CD4-positive, alpha-beta T cell (primary cell): ENCODE results near the gene RBSN. TPM values are rescaled to one million over a fixed set of nuclear protein-coding genes. Genes with fewer than 3 reads are reported as not detected.

ENCODE experiments used
- ATAC-seq: fragments of 200-7000 bp; cut with Tn5 transposase; one replicate; pipeline ENCODE4 v1.10.0; 2022; ENCODE audit warnings: mild to moderate bottlenecking; ENCODE audit not compliant: poor library complexity
- CTCF ChIA-PET: fragments of 350-600 bp; sonication (Branson Sonifier 250); formaldehyde crosslinking; loops from one replicate; lab custom pipeline; 2021; ENCODE audit warnings: antibody characterized with exemption, inconsistent platforms; lab: Charles Lee
- POLR2A ChIA-PET: fragments of 350-600 bp; sonication (Branson Sonifier 250); formaldehyde crosslinking; loops from one replicate; lab custom pipeline; 2021; ENCODE audit warnings: antibody characterized with exemption, inconsistent platforms; lab: Charles Lee
- DNase-seq, 14 experiments: peaks; one replicate each; pipeline ENCODE4 v3.0.0-alpha.2; 2013 to 2020; ENCODE audit warnings: mixed read lengths in 2 of 14
- H3K27ac ChIP-seq, 2 donors: one replicate each; pipeline versions ENCODE4 v1.5.1 to v1.7.0; 2013; ENCODE audit warnings: low read length in 2 of 2, low read depth in 1 of 2, mild to moderate bottlenecking in 1 of 2
- H3K27me3 ChIP-seq, 2 experiments: 1 replicate in 1 of 2; 2 replicates in 1 of 2; pipeline versions ENCODE4 v1.6.1 to v1.7.0; 2013; ENCODE audit warnings: low read length in 2 of 2, control low read depth in 1 of 2, mild to moderate bottlenecking in 1 of 2, moderate library complexity in 1 of 2; ENCODE audit not compliant: insufficient read depth in 2 of 2, control insufficient read depth in 1 of 2
- H3K36me3 ChIP-seq: one replicate; pipeline ENCODE4 v1.6.1; 2013; ENCODE audit warnings: low read length, control low read depth; ENCODE audit not compliant: insufficient read depth
- H3K4me1 ChIP-seq: one replicate; pipeline ENCODE4 v1.6.1; 2013; ENCODE audit warnings: low read length, control low read depth; ENCODE audit not compliant: insufficient read depth
- H3K4me3 ChIP-seq: one replicate; pipeline ENCODE4 v1.5.1; 2013; ENCODE audit warnings: mild to moderate bottlenecking, low read length, moderate library complexity
- H3K9me3 ChIP-seq, 2 experiments: 1 replicate in 1 of 2; 2 replicates in 1 of 2; pipeline versions ENCODE4 v1.6.1 to v1.7.0; 2013; ENCODE audit warnings: low read length in 2 of 2, mild to moderate bottlenecking in 2 of 2, control low read depth in 1 of 2, moderate library complexity in 1 of 2; ENCODE audit not compliant: control insufficient read depth in 1 of 2, insufficient read depth in 1 of 2
- H3K27ac Mint-ChIP-seq: one replicate; pipeline ENCODE4 v1.8.0; 2020; ENCODE audit warnings: mixed read lengths
- H3K27me3 Mint-ChIP-seq: one replicate; pipeline ENCODE4 v1.8.0; 2021; ENCODE audit warnings: mixed read lengths
- H3K36me3 Mint-ChIP-seq: one replicate; pipeline ENCODE4 v1.8.0; 2021; ENCODE audit warnings: low read depth, mixed read lengths
- H3K4me1 Mint-ChIP-seq: one replicate; pipeline ENCODE4 v1.8.0; 2021; ENCODE audit warnings: low read depth, mixed read lengths
- H3K4me3 Mint-ChIP-seq: one replicate; pipeline ENCODE4 v1.8.0; 2020; ENCODE audit warnings: mild to moderate bottlenecking, mixed read lengths
- H3K9me3 Mint-ChIP-seq: one replicate; pipeline ENCODE4 v1.8.0; 2020; ENCODE audit warnings: mixed read lengths
- intact Hi-C, 2 experiments: fragments of 100-400 bp; cut with DNase I in 1 of 2; cut with micrococcal nuclease in 1 of 2; formaldehyde crosslinking; loops; one replicate each; pipeline versions ENCODE4 v1.15.1 to v1.9.0; 2023 to 2025; cut with DNase I, micrococcal nuclease
- total RNA-seq, 174 experiments: library from RNA in 2 of 174; stranded (reverse) in 2 of 174; gene quantifications; one replicate each; pipeline ENCODE4 v1.2.3 and lab custom pipeline; 2021 to 2026
- TF ChIP-seq, protein P1 (sequence below): fragments of 200-600 bp; IDR thresholded peaks from one replicate; pipeline ENCODE4 v1.8.0; 2022; ENCODE audit warnings: antibody characterized with exemption, mild to moderate bottlenecking

Gene RBSN
- total RNA-seq, 2 experiments from 2014 or later, result 57.2 to 57.9 TPM

DNA sequence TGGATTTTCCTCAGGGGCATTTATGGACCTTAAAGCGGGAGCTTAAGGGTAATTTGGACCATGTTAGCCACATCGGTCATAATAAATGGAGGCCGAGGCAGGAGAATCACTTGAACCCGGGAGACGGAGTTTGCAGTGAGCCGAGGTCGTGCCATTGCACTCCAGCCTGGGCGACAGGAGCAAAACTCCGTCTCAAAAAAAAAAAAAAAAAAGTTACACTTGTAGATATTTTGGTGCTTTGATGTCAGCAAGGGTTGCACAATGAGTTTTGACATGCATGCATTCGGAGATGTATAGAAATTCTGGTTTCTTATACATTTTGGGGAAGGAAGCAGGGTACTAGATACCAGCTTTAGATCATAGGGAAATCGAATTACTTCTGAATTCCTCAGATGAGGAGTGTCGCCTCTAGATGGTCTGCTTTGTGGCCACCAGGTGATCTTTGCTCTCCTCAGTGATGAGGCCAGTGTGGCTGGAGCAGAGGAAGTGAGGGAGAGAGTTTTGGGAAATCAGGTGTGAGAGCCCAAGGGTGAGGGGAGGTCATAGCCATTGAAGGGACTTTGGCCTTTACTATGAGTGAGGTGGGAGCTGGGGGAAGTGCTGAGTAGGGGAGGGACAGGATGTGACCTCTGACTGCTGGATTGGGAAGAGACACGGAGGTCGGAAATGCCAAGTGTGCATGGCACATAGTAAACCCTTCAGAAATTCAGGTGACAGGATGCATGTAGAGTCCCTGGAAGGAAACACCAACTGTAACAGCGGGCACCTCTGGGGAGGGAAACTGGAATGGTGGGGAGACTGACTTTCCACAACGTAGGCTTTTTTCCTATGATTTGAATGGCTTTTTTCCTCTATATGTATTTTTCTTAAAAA lies 8.4 kb upstream of the RBSN start:
- no peaks in the 10 kb centered on the region for H3K36me3 ChIP-seq
- H3K4me1 ChIP-seq, result peaks cover 7% of the 10 kb centered on the region
- TF ChIP-seq, protein P1, sequence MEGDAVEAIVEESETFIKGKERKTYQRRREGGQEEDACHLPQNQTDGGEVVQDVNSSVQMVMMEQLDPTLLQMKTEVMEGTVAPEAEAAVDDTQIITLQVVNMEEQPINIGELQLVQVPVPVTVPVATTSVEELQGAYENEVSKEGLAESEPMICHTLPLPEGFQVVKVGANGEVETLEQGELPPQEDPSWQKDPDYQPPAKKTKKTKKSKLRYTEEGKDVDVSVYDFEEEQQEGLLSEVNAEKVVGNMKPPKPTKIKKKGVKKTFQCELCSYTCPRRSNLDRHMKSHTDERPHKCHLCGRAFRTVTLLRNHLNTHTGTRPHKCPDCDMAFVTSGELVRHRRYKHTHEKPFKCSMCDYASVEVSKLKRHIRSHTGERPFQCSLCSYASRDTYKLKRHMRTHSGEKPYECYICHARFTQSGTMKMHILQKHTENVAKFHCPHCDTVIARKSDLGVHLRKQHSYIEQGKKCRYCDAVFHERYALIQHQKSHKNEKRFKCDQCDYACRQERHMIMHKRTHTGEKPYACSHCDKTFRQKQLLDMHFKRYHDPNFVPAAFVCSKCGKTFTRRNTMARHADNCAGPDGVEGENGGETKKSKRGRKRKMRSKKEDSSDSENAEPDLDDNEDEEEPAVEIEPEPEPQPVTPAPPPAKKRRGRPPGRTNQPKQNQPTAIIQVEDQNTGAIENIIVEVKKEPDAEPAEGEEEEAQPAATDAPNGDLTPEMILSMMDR, result no peak
- Mint-ChIP-seq H3K36me3 (no peaks in the 10 kb centered on the region), H3K4me3 (no peak overlapping the region), H3K27me3 (peaks cover 5% of the 10 kb centered on the region), H3K4me1 (peaks cover 9% of the 10 kb centered on the region), H3K27ac (no peak overlapping the region), H3K9me3 (no peaks in the 10 kb centered on the region)
- no peak overlapping the region for H3K27ac ChIP-seq
- DNase-seq (no peak), ATAC-seq (no peak)
- intact Hi-C loops, result loop anchor here (5.0 kb wide), 3 partner anchors 95 to 1140 kb away; no protein-coding TSS in a partner anchor
- no peaks in the 10 kb centered on the region for H3K27me3 ChIP-seq
- CTCF ChIA-PET, result interaction anchor here (0.5 to 1.8 kb wide), 11 partner anchors 8 to 950 kb away, joined by 3 to 13 read pairs (median 3); partner anchors contain the start of gene RBSN
- no peaks in the 10 kb centered on the region for H3K9me3 ChIP-seq
- POLR2A ChIA-PET, result interaction anchor here (0.6 kb wide), 2 partner anchors 9 to 25 kb away, joined by 4 read pairs; partner anchors contain the start of gene RBSN
- H3K4me3 ChIP-seq, result no peak overlapping the region

DNA sequence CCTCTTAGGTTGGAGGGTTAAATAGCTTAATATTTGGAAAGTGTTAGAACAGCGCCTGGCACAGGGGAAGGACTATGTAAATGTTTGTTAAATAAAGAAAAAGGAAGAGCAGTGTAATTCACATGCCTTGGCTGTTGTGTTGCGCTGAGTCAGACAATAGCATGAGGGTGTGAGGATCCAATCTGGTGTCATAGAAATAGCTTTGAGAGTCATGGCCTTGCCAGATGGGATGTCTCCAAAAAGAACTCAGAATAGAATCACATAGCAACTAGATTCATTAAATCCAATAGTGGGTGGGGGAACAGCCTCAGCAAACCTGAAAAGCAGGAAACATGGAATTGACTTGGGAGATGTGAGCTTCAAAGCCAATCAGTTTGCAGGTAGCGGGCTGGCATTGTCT lies 3.9 kb upstream of the RBSN start:
- no peak overlapping the region for H3K27ac Mint-ChIP-seq
- POLR2A ChIA-PET, result no interaction called here

DNA sequence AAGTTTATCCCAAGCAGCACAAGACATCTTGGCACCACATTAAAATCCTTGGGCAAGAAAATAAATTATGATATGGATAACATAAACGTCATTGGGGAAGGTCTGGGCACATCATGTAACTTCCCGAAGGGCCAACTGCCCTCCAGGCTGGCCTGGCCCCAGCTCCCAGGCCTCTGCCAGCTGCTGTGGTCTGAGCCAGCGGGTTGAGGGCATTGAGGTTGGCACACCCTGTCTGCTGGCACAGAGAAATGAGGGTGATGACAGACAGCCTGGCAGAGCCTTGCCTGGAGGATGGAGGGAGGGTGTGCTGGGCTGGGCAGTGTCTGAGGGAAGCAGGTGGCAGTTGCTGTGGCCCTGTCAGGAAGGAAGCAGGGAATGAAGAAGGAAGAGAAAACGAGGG lies 3.3 kb upstream of the RBSN start:
- peaks cover 23% of the 10 kb centered on the region for H3K4me1 Mint-ChIP-seq
- ChIA-PET POLR2A (no interaction called here), CTCF (no interaction called here)
- Histone ChIP-seq H3K4me3 (no peak overlapping the region), H3K4me1 (peaks cover 27% of the 10 kb centered on the region), H3K27me3 (no peaks in the 10 kb centered on the region), H3K27ac (no peak overlapping the region), H3K36me3 (no peaks in the 10 kb centered on the region), H3K9me3 (no peaks in the 10 kb centered on the region)
- TF ChIP-seq, protein P1, result no peak
- H3K27ac Mint-ChIP-seq, result no peak overlapping the region
- intact Hi-C loops, result loop anchor here in 1 of 2 experiments (5.0 kb wide), 1 partner anchor 165 kb away; no protein-coding TSS in a partner anchor
- H3K4me3 Mint-ChIP-seq, result peak overlapping the region; percentile 53
- DNase-seq (no peak), ATAC-seq (no peak)
- H3K27me3 Mint-ChIP-seq, result peaks cover 6% of the 10 kb centered on the region
- H3K36me3 Mint-ChIP-seq, result peaks cover 23% of the 10 kb centered on the region
- no peaks in the 10 kb centered on the region for H3K9me3 Mint-ChIP-seq

More for the DNA sequence above, 3.9 kb upstream of the RBSN start:
- no peak overlapping the region for H3K4me3 ChIP-seq
- H3K9me3 Mint-ChIP-seq, result no peaks in the 10 kb centered on the region
- peaks cover 22% of the 10 kb centered on the region for H3K4me1 ChIP-seq
- H3K4me1 Mint-ChIP-seq, result peaks cover 24% of the 10 kb centered on the region
- H3K36me3 Mint-ChIP-seq, result peaks cover 18% of the 10 kb centered on the region
- no peak for ATAC-seq
- CTCF ChIA-PET, result no interaction called here
- H3K4me3 Mint-ChIP-seq, result no peak overlapping the region
- DNase-seq, result no peak
- no peaks in the 10 kb centered on the region for H3K27me3 ChIP-seq
- intact Hi-C loops, result loop anchor here in 1 of 2 experiments (5.0 kb wide), 1 partner anchor 164 kb away; no protein-coding TSS in a partner anchor
- H3K9me3 ChIP-seq, result no peaks in the 10 kb centered on the region
- TF ChIP-seq, protein P1, result no peak
- H3K27me3 Mint-ChIP-seq, result peaks cover 10% of the 10 kb centered on the region
- H3K27ac ChIP-seq, result no peak overlapping the region
- H3K36me3 ChIP-seq, result no peaks in the 10 kb centered on the region
